Stomach smooth muscle (tissue), 2 donors: ENCODE data around the gene SPRED2.

ENCODE experiments used
- H3K27ac ChIP-seq: one replicate; pipeline ENCODE4 v1.7.0; 2013; ENCODE audit warnings: mild to moderate bottlenecking, low read length, inconsistent platforms
- H3K27me3 ChIP-seq, 2 donors: one replicate each; pipeline ENCODE4 v1.7.0; 2013; ENCODE audit warnings: low read length in 2 of 2; ENCODE audit not compliant: insufficient read depth in 2 of 2, control insufficient read depth in 1 of 2
- H3K36me3 ChIP-seq, 2 donors: one replicate each; pipeline ENCODE4 v1.7.0; 2013; ENCODE audit warnings: low read length in 2 of 2; ENCODE audit not compliant: control insufficient read depth in 2 of 2, insufficient read depth in 2 of 2
- H3K4me1 ChIP-seq: one replicate; pipeline ENCODE4 v1.7.0; 2013; ENCODE audit warnings: low read length; ENCODE audit not compliant: control insufficient read depth, insufficient read depth
- H3K4me3 ChIP-seq, 2 donors: one replicate each; pipeline ENCODE4 v1.7.0; 2013; ENCODE audit warnings: low read length in 2 of 2
- H3K9ac ChIP-seq, 2 donors: one replicate each; pipeline ENCODE4 v1.7.0; 2013; ENCODE audit warnings: low read length in 2 of 2, mild to moderate bottlenecking in 1 of 2
- H3K9me3 ChIP-seq, 2 donors: one replicate each; pipeline ENCODE4 v1.7.0; 2013; ENCODE audit warnings: low read length in 2 of 2; ENCODE audit not compliant: control insufficient read depth in 2 of 2
- donor health status: healthy.
- donor health status: Pancreatic carcinoma.

Gene SPRED2

GRCh38 chr2:65413106-65413505 is 19.3 kb downstream of the SPRED2 start:
- no peak overlapping the region for H3K27ac ChIP-seq
- H3K9ac ChIP-seq = no peak overlapping the region
- no peak overlapping the region for H3K4me3 ChIP-seq

GRCh38 chr2:65411056-65411795 is 21.2 kb downstream of the SPRED2 start:
- Histone ChIP-seq H3K9ac (no peak overlapping the region), H3K27me3 (no peaks in the 10 kb centered on the region), H3K27ac (no peak overlapping the region), H3K9me3 (no peaks in the 10 kb centered on the region), H3K4me1 (no peaks in the 10 kb centered on the region), H3K4me3 (no peak overlapping the region), H3K36me3 (no peaks in the 10 kb centered on the region)

More at GRCh38 chr2:65413106-65413505, 19.3 kb downstream of the SPRED2 start:
- H3K4me1 ChIP-seq = no peaks in the 10 kb centered on the region
- H3K9me3 ChIP-seq = no peaks in the 10 kb centered on the region
- no peaks in the 10 kb centered on the region for H3K27me3 ChIP-seq
- H3K36me3 ChIP-seq = no peaks in the 10 kb centered on the region

- Histone ChIP-seq H3K27me3 (no peaks in the 10 kb centered on the region), H3K4me3 (no peak overlapping the region), H3K9ac (no peak overlapping the region), H3K9me3 (no peaks in the 10 kb centered on the region), H3K4me1 (no peaks in the 10 kb centered on the region), H3K36me3 (no peaks in the 10 kb centered on the region), H3K27ac (no peak overlapping the region)
Observed at GRCh38 chr2:65409045-65409444, 23.4 kb downstream of the SPRED2 start.

- H3K36me3 ChIP-seq = no peaks in the 10 kb centered on the region
- no peak overlapping the region for H3K4me3 ChIP-seq
- H3K27me3 ChIP-seq = no peaks in the 10 kb centered on the region
- H3K4me1 ChIP-seq = no peaks in the 10 kb centered on the region
- H3K27ac ChIP-seq = no peak overlapping the region
- no peak overlapping the region for H3K9ac ChIP-seq
- no peaks in the 10 kb centered on the region for H3K9me3 ChIP-seq
Observed at GRCh38 chr2:65407240-65407639, 25.2 kb downstream of the SPRED2 start.

GRCh38 chr2:65404988-65405697 is 27.3 kb downstream of the SPRED2 start:
- no peak overlapping the region for H3K4me3 ChIP-seq
- H3K9me3 ChIP-seq = no peaks in the 10 kb centered on the region
- H3K27me3 ChIP-seq = no peaks in the 10 kb centered on the region
- no peaks in the 10 kb centered on the region for H3K36me3 ChIP-seq
- H3K27ac ChIP-seq = no peak overlapping the region
- H3K4me1 ChIP-seq = no peaks in the 10 kb centered on the region
- no peak overlapping the region for H3K9ac ChIP-seq

- no peaks in the 10 kb centered on the region for H3K27me3 ChIP-seq
- H3K27ac ChIP-seq = no peak overlapping the region
- H3K4me1 ChIP-seq = no peaks in the 10 kb centered on the region
- H3K9ac ChIP-seq = no peak overlapping the region
- no peaks in the 10 kb centered on the region for H3K36me3 ChIP-seq
- H3K4me3 ChIP-seq = no peak overlapping the region
- H3K9me3 ChIP-seq = no peaks in the 10 kb centered on the region
Observed at GRCh38 chr2:65403529-65403915, 28.9 kb downstream of the SPRED2 start.

- H3K4me1 ChIP-seq = no peaks in the 10 kb centered on the region
- no peak overlapping the region for H3K4me3 ChIP-seq
- no peak overlapping the region for H3K9ac ChIP-seq
- H3K36me3 ChIP-seq = no peaks in the 10 kb centered on the region
- H3K27me3 ChIP-seq = no peaks in the 10 kb centered on the region
- H3K9me3 ChIP-seq = no peaks in the 10 kb centered on the region
- H3K27ac ChIP-seq = no peak overlapping the region
Observed at GRCh38 chr2:65402780-65403528, 29.4 kb downstream of the SPRED2 start.

- H3K4me1 ChIP-seq = no peaks in the 10 kb centered on the region
Observed at GRCh38 chr2:65402323-65402722, 30.1 kb downstream of the SPRED2 start.

GRCh38 chr2:65397122-65397521 is 35.3 kb downstream of the SPRED2 start:
- Histone ChIP-seq H3K27ac (no peak overlapping the region), H3K9ac (no peak overlapping the region), H3K27me3 (no peaks in the 10 kb centered on the region), H3K4me1 (peaks cover 11% of the 10 kb centered on the region), H3K4me3 (no peak overlapping the region), H3K9me3 (no peaks in the 10 kb centered on the region), H3K36me3 (no peaks in the 10 kb centered on the region)

More at GRCh38 chr2:65402323-65402722, 30.1 kb downstream of the SPRED2 start:
- H3K4me3 ChIP-seq = no peak overlapping the region
- no peaks in the 10 kb centered on the region for H3K36me3 ChIP-seq
- no peaks in the 10 kb centered on the region for H3K9me3 ChIP-seq
- H3K27me3 ChIP-seq = no peaks in the 10 kb centered on the region
- H3K9ac ChIP-seq = no peak overlapping the region
- H3K27ac ChIP-seq = no peak overlapping the region

GRCh38 chr2:65396348-65397026 is 35.9 kb downstream of the SPRED2 start:
- H3K9ac ChIP-seq = no peak overlapping the region
- H3K9me3 ChIP-seq = no peaks in the 10 kb centered on the region
- peaks cover 11% of the 10 kb centered on the region for H3K4me1 ChIP-seq
- H3K27me3 ChIP-seq = no peaks in the 10 kb centered on the region
- no peaks in the 10 kb centered on the region for H3K36me3 ChIP-seq
- H3K27ac ChIP-seq = peak overlapping the region; percentile 37
- H3K4me3 ChIP-seq = no peak overlapping the region
